HepG2 (cell line): ENCODE results near the gene ARHGEF4. TPM values are rescaled to one million over a fixed set of nuclear protein-coding genes. Genes with fewer than 3 reads are reported as not detected.

Experiments used
- CCDC6 ChIP-seq: sonication (generic); formaldehyde crosslinking; IDR thresholded peaks from 2 replicates; pipeline ENCODE4 v1.8.1; 2022; ENCODE audit warnings: mild to moderate bottlenecking, missing genetic modification reagents, moderate library complexity
- ETV5 ChIP-seq: IDR thresholded peaks from 2 replicates; pipeline ENCODE4 v1.6.1; 2018; ENCODE audit warnings: missing biosample characterization, missing genetic modification reagents, inconsistent platforms, borderline replicate concordance
- FOXM1 ChIP-seq: sonication (generic); formaldehyde crosslinking; IDR thresholded peaks from 2 replicates; pipeline ENCODE4 v1.5.0; 2020; ENCODE audit warnings: missing genetic modification reagents
- HCFC1 ChIP-seq: fragments of 150-350 bp; IDR thresholded peaks from 2 replicates; pipeline ENCODE4 v1.6.1; 2014; ENCODE audit warnings: low read depth, low read length
- JUN ChIP-seq: sonication (generic); formaldehyde crosslinking; IDR thresholded peaks from 2 replicates; pipeline ENCODE4 v1.4.0; 2020; ENCODE audit warnings: mild to moderate bottlenecking, missing genetic modification reagents
- MTA1 ChIP-seq: sonication (generic); formaldehyde crosslinking; IDR thresholded peaks from 2 replicates; pipeline ENCODE4 v1.4.0; 2020; ENCODE audit warnings: missing genetic modification reagents, mild to moderate bottlenecking, borderline replicate concordance
- RCOR2 ChIP-seq: IDR thresholded peaks from 2 replicates; pipeline ENCODE4 v1.6.1; 2016; ENCODE audit warnings: missing biosample characterization, missing genetic modification reagents
- SMAD9 ChIP-seq: sonication (generic); formaldehyde crosslinking; IDR thresholded peaks from 2 replicates; pipeline ENCODE4 v1.5.1; 2020; ENCODE audit warnings: mild to moderate bottlenecking, missing genetic modification reagents
- TBL1XR1 ChIP-seq: fragments of 150-350 bp; IDR thresholded peaks from 2 replicates; pipeline ENCODE4 v1.6.1; 2014; ENCODE audit warnings: borderline replicate concordance, low read length; ENCODE audit not compliant: partially characterized antibody
- TBX3 ChIP-seq: fragments of 450-650 bp; IDR thresholded peaks from 2 replicates; pipeline ENCODE4 v1.6.1; 2017; ENCODE audit warnings: antibody characterized with exemption, mild to moderate bottlenecking, inconsistent platforms, borderline replicate concordance
- ZFYVE20 ChIP-seq: sonication (generic); formaldehyde crosslinking; IDR thresholded peaks from 2 replicates; pipeline ENCODE4 v1.8.0; 2023; ENCODE audit warnings: low read depth, mild to moderate bottlenecking, moderate library complexity, missing genetic modification reagents, borderline replicate concordance
- ZNF30 ChIP-seq: sonication (generic); formaldehyde crosslinking; IDR thresholded peaks from 2 replicates; pipeline ENCODE4 v1.5.0; 2020; ENCODE audit warnings: mild to moderate bottlenecking, missing genetic modification reagents
- ZNF337 ChIP-seq: sonication (generic); formaldehyde crosslinking; IDR thresholded peaks from 2 replicates; pipeline ENCODE4 v1.5.1; 2020; ENCODE audit warnings: missing genetic modification reagents, low read depth, mild to moderate bottlenecking, borderline replicate concordance
- ZNF446 ChIP-seq: sonication (generic); formaldehyde crosslinking; IDR thresholded peaks from 2 replicates; pipeline ENCODE4 v1.5.0; 2020; ENCODE audit warnings: mild to moderate bottlenecking, missing genetic modification reagents
- ZNF556 ChIP-seq: sonication (generic); formaldehyde crosslinking; IDR thresholded peaks from 2 replicates; pipeline ENCODE4 v1.4.0; 2020; ENCODE audit warnings: mild to moderate bottlenecking, missing genetic modification reagents, borderline replicate concordance
- ZNF569 ChIP-seq: sonication (generic); formaldehyde crosslinking; IDR thresholded peaks from 2 replicates; pipeline ENCODE4 v1.5.0; 2020; ENCODE audit warnings: mild to moderate bottlenecking, missing genetic modification reagents, moderate library complexity, borderline replicate concordance
- ZNF775 ChIP-seq: sonication (generic); formaldehyde crosslinking; IDR thresholded peaks from 2 replicates; pipeline ENCODE4 v1.4.0; 2020; ENCODE audit warnings: missing genetic modification reagents, mild to moderate bottlenecking, moderate library complexity, borderline replicate concordance
- ZZZ3 ChIP-seq: sonication (generic); formaldehyde crosslinking; IDR thresholded peaks from 2 replicates; pipeline ENCODE4 v1.4.0; 2020; ENCODE audit warnings: missing genetic modification reagents, mild to moderate bottlenecking, borderline replicate concordance
- polyA plus RNA-seq, 8 experiments: library from polyadenylated mRNA; depleted of rRNA in 3 of 8; stranded (reverse) in 7 of 8; unstranded in 1 of 8; fragments of >200 nt; fragmentation: Illumina TruSeq in 4 of 8; extraction: Trizol in 4 of 8; gene quantifications; 2 replicates each; pipeline versions ENCODE4 v1.2.1 to v1.2.3, GENCODE V29; 2011 to 2016; ENCODE audit warnings: low read depth in 4 of 8, missing spikeins in 1 of 8, mixed read lengths in 1 of 8; ENCODE audit not compliant: insufficient read depth in 1 of 8
- total RNA-seq, 5 experiments: library from RNA; depleted of rRNA; stranded (reverse); fragments of >200 nt; fragmentation: Illumina TruSeq; extraction: Trizol; gene quantifications; 2 replicates each; pipeline ENCODE4 v1.2.3, GENCODE V29; 2016; ENCODE audit warnings: low read depth in 1 of 5
- TF ChIP-seq, protein P1 (sequence below): sonication (generic); formaldehyde crosslinking; conservative IDR thresholded peaks from 2 replicates; pipeline ENCODE4 v1.4.0; 2020; ENCODE audit warnings: missing genetic modification reagents
- TF ChIP-seq, protein P2 (sequence below): sonication (generic); formaldehyde crosslinking; IDR thresholded peaks from 2 replicates; pipeline ENCODE4 v1.4.0; 2020; ENCODE audit warnings: mild to moderate bottlenecking, low read depth, missing genetic modification reagents
- TF ChIP-seq, protein P3 (sequence below): sonication (generic); formaldehyde crosslinking; IDR thresholded peaks from 2 replicates; pipeline ENCODE4 v1.5.0; 2020; ENCODE audit warnings: missing genetic modification reagents
- TF ChIP-seq, protein P4 (sequence below): sonication (generic); formaldehyde crosslinking; IDR thresholded peaks from 2 replicates; pipeline ENCODE4 v1.5.1; 2020; ENCODE audit warnings: missing genetic modification reagents, mild to moderate bottlenecking, borderline replicate concordance

The ARHGEF4 gene
- total and polyA plus RNA-seq, 2 of the 13 experiments (the other 11 are each of a cell fraction or from before 2014, with no cell fraction given) = 0.11 to 0.13 TPM

DNA sequence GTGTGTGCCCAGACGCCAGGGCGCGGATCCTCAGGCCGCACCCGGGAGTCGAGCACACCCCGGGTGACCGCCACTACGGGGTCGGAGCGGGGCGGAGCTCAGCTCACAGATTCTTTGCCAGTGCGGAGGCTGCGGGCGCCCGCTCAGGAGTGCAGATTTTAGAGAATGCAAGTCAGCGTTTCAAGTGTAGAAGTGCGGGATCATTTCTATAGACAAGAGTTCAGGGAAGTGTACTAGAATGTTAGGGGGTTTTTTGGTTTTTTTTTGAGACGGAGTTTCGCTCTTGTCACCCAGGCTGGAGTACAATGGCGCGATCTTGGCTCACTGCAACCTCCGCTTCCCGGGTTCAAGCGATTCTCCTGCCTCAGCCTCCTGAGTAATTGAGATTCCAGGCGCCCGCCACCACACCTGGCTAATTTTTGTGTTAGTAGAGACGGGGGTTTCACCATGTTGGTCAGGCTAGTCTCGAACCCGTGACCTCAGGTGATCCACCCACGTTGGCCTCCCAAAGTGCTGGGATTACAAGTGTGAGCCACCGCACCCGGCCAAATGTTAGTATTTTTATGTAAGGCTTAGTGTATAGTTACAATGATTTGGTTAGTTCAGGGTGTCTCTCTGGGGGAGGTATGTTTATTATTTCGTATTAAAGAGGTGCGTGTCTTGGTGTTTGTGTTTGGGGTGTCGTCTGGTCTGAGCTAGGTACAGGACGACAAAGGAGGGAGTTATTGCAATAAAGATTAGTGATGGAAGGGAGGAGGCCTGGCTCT, 257.2 kb downstream of the ARHGEF4 start (continued):
- TF ChIP-seq, protein P1, sequence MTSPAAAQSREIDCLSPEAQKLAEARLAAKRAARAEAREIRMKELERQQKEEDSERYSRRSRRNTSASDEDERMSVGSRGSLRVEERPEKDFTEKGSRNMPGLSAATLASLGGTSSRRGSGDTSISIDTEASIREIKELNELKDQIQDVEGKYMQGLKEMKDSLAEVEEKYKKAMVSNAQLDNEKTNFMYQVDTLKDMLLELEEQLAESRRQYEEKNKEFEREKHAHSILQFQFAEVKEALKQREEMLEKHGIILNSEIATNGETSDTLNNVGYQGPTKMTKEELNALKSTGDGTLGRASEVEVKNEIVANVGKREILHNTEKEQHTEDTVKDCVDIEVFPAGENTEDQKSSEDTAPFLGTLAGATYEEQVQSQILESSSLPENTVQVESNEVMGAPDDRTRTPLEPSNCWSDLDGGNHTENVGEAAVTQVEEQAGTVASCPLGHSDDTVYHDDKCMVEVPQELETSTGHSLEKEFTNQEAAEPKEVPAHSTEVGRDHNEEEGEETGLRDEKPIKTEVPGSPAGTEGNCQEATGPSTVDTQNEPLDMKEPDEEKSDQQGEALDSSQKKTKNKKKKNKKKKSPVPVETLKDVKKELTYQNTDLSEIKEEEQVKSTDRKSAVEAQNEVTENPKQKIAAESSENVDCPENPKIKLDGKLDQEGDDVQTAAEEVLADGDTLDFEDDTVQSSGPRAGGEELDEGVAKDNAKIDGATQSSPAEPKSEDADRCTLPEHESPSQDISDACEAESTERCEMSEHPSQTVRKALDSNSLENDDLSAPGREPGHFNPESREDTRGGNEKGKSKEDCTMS = no peak
- TF ChIP-seq ZNF337 (CRISPR knock-in tag) (no peak), JUN (CRISPR knock-in tag) (no peak), ZFYVE20 (CRISPR knock-in tag) (no peak), HCFC1 (no peak), CCDC6 (CRISPR knock-in tag) (no peak), ETV5 (no peak), FOXM1 (CRISPR knock-in tag) (no peak), MTA1 (no peak), TBL1XR1 (no peak), ZNF569 (CRISPR knock-in tag) (no peak), ZNF556 (CRISPR knock-in tag) (no peak), SMAD9 (no peak), TBX3 (no peak), ZNF30 (CRISPR knock-in tag) (no peak; the same call in 1 of the 2 replicates), RCOR2 (CRISPR knock-in tag) (0 out of 2 replicates have a peak, but pooled peaks have one; percentile 9), ZNF775 (CRISPR knock-in tag) (no peak), ZNF446 (CRISPR knock-in tag) (no peak), ZZZ3 (no peak)
- TF ChIP-seq, protein P2, sequence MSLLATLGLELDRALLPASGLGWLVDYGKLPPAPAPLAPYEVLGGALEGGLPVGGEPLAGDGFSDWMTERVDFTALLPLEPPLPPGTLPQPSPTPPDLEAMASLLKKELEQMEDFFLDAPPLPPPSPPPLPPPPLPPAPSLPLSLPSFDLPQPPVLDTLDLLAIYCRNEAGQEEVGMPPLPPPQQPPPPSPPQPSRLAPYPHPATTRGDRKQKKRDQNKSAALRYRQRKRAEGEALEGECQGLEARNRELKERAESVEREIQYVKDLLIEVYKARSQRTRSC (CRISPR knock-in tag) = no peak
- TF ChIP-seq, protein P3, sequence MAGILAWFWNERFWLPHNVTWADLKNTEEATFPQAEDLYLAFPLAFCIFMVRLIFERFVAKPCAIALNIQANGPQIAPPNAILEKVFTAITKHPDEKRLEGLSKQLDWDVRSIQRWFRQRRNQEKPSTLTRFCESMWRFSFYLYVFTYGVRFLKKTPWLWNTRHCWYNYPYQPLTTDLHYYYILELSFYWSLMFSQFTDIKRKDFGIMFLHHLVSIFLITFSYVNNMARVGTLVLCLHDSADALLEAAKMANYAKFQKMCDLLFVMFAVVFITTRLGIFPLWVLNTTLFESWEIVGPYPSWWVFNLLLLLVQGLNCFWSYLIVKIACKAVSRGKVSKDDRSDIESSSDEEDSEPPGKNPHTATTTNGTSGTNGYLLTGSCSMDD (CRISPR knock-in tag) = no peak
- TF ChIP-seq, protein P4, sequence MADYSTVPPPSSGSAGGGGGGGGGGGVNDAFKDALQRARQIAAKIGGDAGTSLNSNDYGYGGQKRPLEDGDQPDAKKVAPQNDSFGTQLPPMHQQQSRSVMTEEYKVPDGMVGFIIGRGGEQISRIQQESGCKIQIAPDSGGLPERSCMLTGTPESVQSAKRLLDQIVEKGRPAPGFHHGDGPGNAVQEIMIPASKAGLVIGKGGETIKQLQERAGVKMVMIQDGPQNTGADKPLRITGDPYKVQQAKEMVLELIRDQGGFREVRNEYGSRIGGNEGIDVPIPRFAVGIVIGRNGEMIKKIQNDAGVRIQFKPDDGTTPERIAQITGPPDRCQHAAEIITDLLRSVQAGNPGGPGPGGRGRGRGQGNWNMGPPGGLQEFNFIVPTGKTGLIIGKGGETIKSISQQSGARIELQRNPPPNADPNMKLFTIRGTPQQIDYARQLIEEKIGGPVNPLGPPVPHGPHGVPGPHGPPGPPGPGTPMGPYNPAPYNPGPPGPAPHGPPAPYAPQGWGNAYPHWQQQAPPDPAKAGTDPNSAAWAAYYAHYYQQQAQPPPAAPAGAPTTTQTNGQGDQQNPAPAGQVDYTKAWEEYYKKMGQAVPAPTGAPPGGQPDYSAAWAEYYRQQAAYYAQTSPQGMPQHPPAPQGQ (CRISPR knock-in tag) = no peak
